HEK293T (cell line): ENCODE results near the gene CAV2.

Experiments
- CTCF ChIA-PET: fragments of 350-600 bp; formaldehyde crosslinking; extraction: SDS; loops from one replicate; lab custom pipeline; 2021; ENCODE audit warnings: antibody characterized with exemption, inconsistent platforms; lab: Yijun Ruan, JAX
- POLR2A ChIA-PET: fragments of 350-600 bp; formaldehyde crosslinking; extraction: SDS; loops from one replicate; lab custom pipeline; 2020; ENCODE audit warnings: antibody characterized with exemption, inconsistent platforms; lab: Yijun Ruan, JAX
- DNase-seq: peaks from one replicate; pipeline ENCODE4 v3.0.0; 2012; ENCODE audit warnings: mixed read lengths; ENCODE audit errors: extremely low spot score
- ARNT ChIP-seq: fragments of 450-650 bp; IDR thresholded peaks from 2 replicates; pipeline ENCODE4 v1.6.1; 2017; ENCODE audit warnings: mild to moderate bottlenecking
- BHLHE40 ChIP-seq: fragments of 450-650 bp; IDR thresholded peaks from 2 replicates; pipeline ENCODE4 v1.6.1; 2016; ENCODE audit warnings: mild to moderate bottlenecking, moderate library complexity, borderline replicate concordance
- CTBP1 ChIP-seq: fragments of 450-650 bp; IDR thresholded peaks from 2 replicates; pipeline ENCODE4 v1.6.1; 2016; ENCODE audit warnings: borderline replicate concordance
- ELF4 ChIP-seq: fragments of 450-650 bp; IDR thresholded peaks from 2 replicates; pipeline ENCODE4 v1.6.1; 2017; ENCODE audit warnings: antibody characterized with exemption
- FOXA1 ChIP-seq: fragments of 450-650 bp; IDR thresholded peaks from 2 replicates; pipeline ENCODE4 v1.6.1; 2016; ENCODE audit warnings: mild to moderate bottlenecking
- FOXK2 ChIP-seq: fragments of 450-650 bp; IDR thresholded peaks from 2 replicates; pipeline ENCODE4 v1.6.1; 2016; ENCODE audit warnings: mild to moderate bottlenecking
- FOXM1 ChIP-seq: fragments of 450-650 bp; IDR thresholded peaks from 2 replicates; pipeline ENCODE4 v1.6.1; 2017; ENCODE audit warnings: mild to moderate bottlenecking, borderline replicate concordance
- HDGF ChIP-seq: fragments of 450-650 bp; IDR thresholded peaks from 2 replicates; pipeline ENCODE4 v1.6.1; 2017; ENCODE audit warnings: antibody characterized with exemption, borderline replicate concordance
- L3MBTL2 ChIP-seq: fragments of 450-650 bp; conservative IDR thresholded peaks from 2 replicates; pipeline ENCODE4 v1.6.1; 2016; ENCODE audit warnings: mild to moderate bottlenecking
- LEF1 ChIP-seq: fragments of 450-650 bp; IDR thresholded peaks from 2 replicates; pipeline ENCODE4 v1.6.1; 2017; ENCODE audit warnings: mild to moderate bottlenecking, borderline replicate concordance
- NFRKB ChIP-seq: fragments of 450-650 bp; IDR thresholded peaks from 2 replicates; pipeline ENCODE4 v1.6.1; 2016; ENCODE audit warnings: mild to moderate bottlenecking, moderate library complexity
- PKNOX1 ChIP-seq: fragments of 450-650 bp; IDR thresholded peaks from 2 replicates; pipeline ENCODE4 v1.6.1; 2016
- SP1 ChIP-seq: fragments of 450-650 bp; IDR thresholded peaks from 2 replicates; pipeline ENCODE4 v1.6.1; 2017
- SUZ12 ChIP-seq: fragments of 450-650 bp; IDR thresholded peaks from 2 replicates; pipeline ENCODE4 v1.6.1; 2016; ENCODE audit warnings: mild to moderate bottlenecking
- TARDBP ChIP-seq: fragments of 450-650 bp; IDR thresholded peaks from 2 replicates; pipeline ENCODE4 v1.6.1; 2016
- ZNF384 ChIP-seq: fragments of 450-650 bp; IDR thresholded peaks from 2 replicates; pipeline ENCODE4 v1.6.1; 2016

CAV2 gene

GRCh38 chr7:116463956-116464355 lies 35.6 kb upstream of the CAV2 start:
- CTCF ChIA-PET = interaction anchor here (0.7 kb wide), 1 partner anchor 148 kb away, joined by 4 read pairs; no protein-coding TSS in a partner anchor

GRCh38 chr7:116464375-116464774 lies 35.2 kb upstream of the CAV2 start:
- CTCF ChIA-PET = no interaction called here
- no peak for TF ChIP-seq FOXA1
- TF ChIP-seq HDGF = no peak
- no peak for TF ChIP-seq ELF4
- no peak for TF ChIP-seq NFRKB
- TF ChIP-seq PKNOX1 = no peak
- POLR2A ChIA-PET = no interaction called here
- no peak for DNase-seq

More at GRCh38 chr7:116463956-116464355, 35.6 kb upstream of the CAV2 start:
- POLR2A ChIA-PET = no interaction called here
- DNase-seq = no peak
- TF ChIP-seq ZNF384 (no peak), PKNOX1 (no peak), FOXK2 (no peak), FOXA1 (no peak), NFRKB (no peak), ARNT (no peak), LEF1 (no peak), FOXM1 (no peak), L3MBTL2 (no peak), HDGF (no peak), SP1 (no peak), SUZ12 (no peak), CTBP1 (no peak), ELF4 (no peak), TARDBP (no peak), BHLHE40 (no peak)

- POLR2A ChIA-PET = no interaction called here
- CTCF ChIA-PET = interaction anchor here (0.6 to 0.7 kb wide), 2 partner anchors 49 to 126 kb away, joined by 3 read pairs; no protein-coding TSS in a partner anchor
- TF ChIP-seq FOXK2 (no peak), FOXA1 (no peak), FOXM1 (no peak), HDGF (no peak), TARDBP (no peak), SUZ12 (no peak), CTBP1 (no peak), ZNF384 (no peak), ARNT (no peak), L3MBTL2 (no peak), SP1 (no peak), PKNOX1 (no peak), LEF1 (no peak), ELF4 (no peak), NFRKB (no peak), BHLHE40 (no peak)
- DNase-seq = no peak
Measured at GRCh38 chr7:116465125-116465524, 34.4 kb upstream of the CAV2 start.

- DNase-seq = no peak
- ChIA-PET CTCF (no interaction called here), POLR2A (no interaction called here)
- no peak for TF ChIP-seq TARDBP
- no peak for TF ChIP-seq ARNT
- no peak for TF ChIP-seq FOXA1
- TF ChIP-seq FOXK2 = no peak
- no peak for TF ChIP-seq L3MBTL2
- no peak for TF ChIP-seq ELF4
- no peak for TF ChIP-seq PKNOX1
- TF ChIP-seq SUZ12 = no peak
- no peak for TF ChIP-seq ZNF384
- TF ChIP-seq HDGF = no peak
- no peak for TF ChIP-seq CTBP1
- TF ChIP-seq BHLHE40 = no peak
- no peak for TF ChIP-seq NFRKB
- TF ChIP-seq SP1 = no peak
- TF ChIP-seq FOXM1 = no peak
Measured at GRCh38 chr7:116468534-116468933, 31.0 kb upstream of the CAV2 start.

GRCh38 chr7:116477625-116478024 lies 21.9 kb upstream of the CAV2 start:
- CTCF ChIA-PET = no interaction called here
- POLR2A ChIA-PET = no interaction called here
- TF ChIP-seq PKNOX1 (no peak), ELF4 (no peak)
- DNase-seq = no peak
